ENCODE results near the gene SNORC. TPM values are rescaled to one million over a fixed set of nuclear protein-coding genes. Genes with fewer than 3 reads are reported as not detected.

Gene SNORC
- total RNA-seq, 1 experiment from 2014 or later: 7.8 TPM

DNA sequence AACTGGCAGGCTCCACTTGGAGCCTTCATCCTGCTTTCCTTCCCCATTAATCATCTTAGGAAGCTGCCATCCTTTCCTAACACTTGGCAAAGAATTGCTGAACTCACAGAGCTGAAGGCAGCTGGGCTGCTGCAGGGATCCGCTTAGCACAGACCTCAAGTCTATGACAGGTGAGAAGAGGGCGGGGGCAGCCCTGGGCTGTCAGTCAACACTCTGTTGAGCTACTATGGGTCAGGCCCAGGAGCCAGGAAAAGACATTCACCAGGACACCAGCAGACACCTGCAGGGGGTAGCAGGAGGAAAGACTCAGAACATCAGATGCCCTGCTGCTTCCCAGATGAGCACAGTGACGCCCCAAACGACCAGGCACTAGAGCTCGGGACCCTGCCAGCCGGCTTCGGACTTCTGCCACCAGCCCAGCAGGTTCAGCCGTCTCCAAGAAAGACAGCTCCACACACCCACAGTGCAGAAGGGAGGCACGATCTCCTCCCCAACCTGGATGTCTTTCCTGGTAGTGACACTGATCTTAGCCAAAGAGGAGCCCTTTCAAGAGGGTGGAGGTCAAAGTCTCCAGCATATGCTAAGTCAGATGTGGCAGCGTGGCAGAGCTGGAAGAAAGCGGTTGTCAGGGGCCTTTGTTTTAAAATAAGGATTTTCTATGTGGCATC lies 55.2 kb downstream of the SNORC start:
- no peaks in the 10 kb centered on the region for H3K27me3 Mint-ChIP-seq (ENCODE audit: insufficient read depth, unreplicated experiment)
- no peak for TF ChIP-seq CTCF (IDR thresholded peaks at IDR 0.05; ENCODE audit: unreplicated experiment)
- CTCF ChIA-PET: interaction anchor here (0.6 kb wide), 1 partner anchor 78 kb away, joined by 4 read pairs; no protein-coding TSS in a partner anchor
- H3K4me3 Mint-ChIP-seq (ENCODE audit: unreplicated experiment): no peak overlapping the region
- POLR2A ChIA-PET: interaction anchor here (0.6 kb wide), 1 partner anchor 902 kb away, joined by 3 read pairs; no protein-coding TSS in a partner anchor
- peak; percentile 17 for DNase-seq (ENCODE audit: unreplicated experiment)
- no peaks in the 10 kb centered on the region for H3K9me3 Mint-ChIP-seq (ENCODE audit: unreplicated experiment)
- intact Hi-C loops (cut with micrococcal nuclease): no loop called here
- no TSS peak for BruUV-seq (replicated peaks)
- no peaks in the 10 kb centered on the region for H3K36me3 Mint-ChIP-seq (ENCODE audit: insufficient read depth, unreplicated experiment)
- H3K4me1 Mint-ChIP-seq (ENCODE audit: insufficient read depth, unreplicated experiment): no peaks in the 10 kb centered on the region
- H3K27ac Mint-ChIP-seq (ENCODE audit: low read depth, unreplicated experiment): no peak overlapping the region

- Mint-ChIP-seq H3K4me1 (ENCODE audit: insufficient read depth, unreplicated experiment) (no peaks in the 10 kb centered on the region), H3K27me3 (ENCODE audit: insufficient read depth, unreplicated experiment) (no peaks in the 10 kb centered on the region), H3K4me3 (ENCODE audit: unreplicated experiment) (no peak overlapping the region), H3K27ac (ENCODE audit: low read depth, unreplicated experiment) (no peak overlapping the region), H3K36me3 (ENCODE audit: insufficient read depth, unreplicated experiment) (no peaks in the 10 kb centered on the region), H3K9me3 (ENCODE audit: unreplicated experiment) (no peaks in the 10 kb centered on the region)
- intact Hi-C loops (cut with micrococcal nuclease): no loop called here
- BruUV-seq (replicated peaks): no TSS peak
- TF ChIP-seq CTCF (IDR thresholded peaks at IDR 0.05; ENCODE audit: unreplicated experiment): no peak
- DNase-seq (ENCODE audit: unreplicated experiment): no peak
- ChIA-PET CTCF (interaction anchor here (0.6 kb wide), 1 partner anchor 78 kb away, joined by 4 read pairs; no protein-coding TSS in a partner anchor), POLR2A (interaction anchor here (0.6 kb wide), 1 partner anchor 9 kb away, joined by 4 read pairs; no protein-coding TSS in a partner anchor)
These were observed 55.7 kb downstream of the SNORC start for GRCh38 chr2:232925821-232926156.

GRCh38 chr2:232926431-232926939 lies 56.4 kb downstream of the SNORC start:
- H3K9me3 Mint-ChIP-seq (ENCODE audit: unreplicated experiment): no peaks in the 10 kb centered on the region
- no peak for DNase-seq (ENCODE audit: unreplicated experiment)
- ChIA-PET POLR2A (interaction anchor here (0.6 kb wide), 1 partner anchor 9 kb away, joined by 4 read pairs; no protein-coding TSS in a partner anchor), CTCF (no interaction called here)
- H3K36me3 Mint-ChIP-seq (ENCODE audit: insufficient read depth, unreplicated experiment): no peaks in the 10 kb centered on the region
- peaks cover 3% of the 10 kb centered on the region for H3K4me1 Mint-ChIP-seq (ENCODE audit: insufficient read depth, unreplicated experiment)
- H3K27ac Mint-ChIP-seq (ENCODE audit: low read depth, unreplicated experiment): no peak overlapping the region
- no TSS peak for BruUV-seq (replicated peaks)
- TF ChIP-seq CTCF (IDR thresholded peaks at IDR 0.05; ENCODE audit: unreplicated experiment): no peak
- intact Hi-C loops (cut with micrococcal nuclease): no loop called here
- no peaks in the 10 kb centered on the region for H3K27me3 Mint-ChIP-seq (ENCODE audit: insufficient read depth, unreplicated experiment)
- peak overlapping the region; percentile 58 for H3K4me3 Mint-ChIP-seq (ENCODE audit: unreplicated experiment)

GRCh38 chr2:232927032-232927792 lies 57.1 kb downstream of the SNORC start:
- intact Hi-C loops (cut with micrococcal nuclease): no loop called here
- BruUV-seq (replicated peaks): no TSS peak
- H3K9me3 Mint-ChIP-seq (ENCODE audit: unreplicated experiment): no peaks in the 10 kb centered on the region
- H3K4me3 Mint-ChIP-seq (ENCODE audit: unreplicated experiment): peak overlapping the region; percentile 58
- no peaks in the 10 kb centered on the region for H3K36me3 Mint-ChIP-seq (ENCODE audit: insufficient read depth, unreplicated experiment)
- ChIA-PET POLR2A (interaction anchor here (0.6 kb wide), 1 partner anchor 102 kb away, joined by 3 read pairs; no protein-coding TSS in a partner anchor), CTCF (no interaction called here)
- peak; percentile 16 for DNase-seq (ENCODE audit: unreplicated experiment)
- peaks cover 7% of the 10 kb centered on the region for H3K4me1 Mint-ChIP-seq (ENCODE audit: insufficient read depth, unreplicated experiment)
- no peak for TF ChIP-seq CTCF (IDR thresholded peaks at IDR 0.05; ENCODE audit: unreplicated experiment)
- H3K27me3 Mint-ChIP-seq (ENCODE audit: insufficient read depth, unreplicated experiment): no peaks in the 10 kb centered on the region
- no peak overlapping the region for H3K27ac Mint-ChIP-seq (ENCODE audit: low read depth, unreplicated experiment)

Measured in MCF 10A (cell line).